ENCODE measurements around the gene PIP5K1A.
"Not testable (repeated sequence)": the region's sequence is repeated elsewhere in the genome, so short reads cannot be mapped to it uniquely, and the experiment has no call there.

PIP5K1A gene

GRCh38 chr1:151254217-151255213, 56.2 kb downstream of the PIP5K1A start, which contains the start of gene PSMD4:
TSS of gene PSMD4 (plus strand) at chr1:151254734. CDS start at chr1:151254783, 49 bp downstream.
- DNase-seq (ENCODE audit: low read depth), result peak; percentile 94

- no peak for DNase-seq (ENCODE audit: low read depth)
These were observed 57.0 kb downstream of the PIP5K1A start for GRCh38 chr1:151255381-151255780.

- no peak for DNase-seq (ENCODE audit: low read depth)
These were observed 61.0 kb downstream of the PIP5K1A start for GRCh38 chr1:151259351-151259750.

GRCh38 chr1:151265446-151266236, 67.3 kb downstream of the PIP5K1A start:
- DNase-seq (ENCODE audit: low read depth), result no peak

- no peak for DNase-seq (ENCODE audit: low read depth)
These were observed 68.0 kb downstream of the PIP5K1A start for GRCh38 chr1:151266315-151266714.

GRCh38 chr1:151266821-151267220, 68.5 kb downstream of the PIP5K1A start:
- no peak for DNase-seq (ENCODE audit: low read depth)

- no peak for DNase-seq (ENCODE audit: low read depth)
These were observed 69.4 kb downstream of the PIP5K1A start for GRCh38 chr1:151267760-151268159.

- DNase-seq (ENCODE audit: low read depth), result no peak
These were observed 75.6 kb downstream of the PIP5K1A start for GRCh38 chr1:151273924-151274466.

- not testable (repeated sequence) for DNase-seq (ENCODE audit: low read depth)
These were observed 77.0 kb downstream of the PIP5K1A start for GRCh38 chr1:151275341-151275740.

- DNase-seq (ENCODE audit: low read depth), result no peak
These were observed 78.9 kb downstream of the PIP5K1A start for GRCh38 chr1:151277249-151277648.

GRCh38 chr1:151281225-151281968, 83.0 kb downstream of the PIP5K1A start:
- peak; percentile 96 for DNase-seq (ENCODE audit: low read depth)

- DNase-seq (ENCODE audit: low read depth), result peak; percentile 99
These were observed 83.9 kb downstream of the PIP5K1A start, which contains the start of gene ZNF687 for GRCh38 chr1:151281969-151282882. TSS of gene ZNF687 (plus strand) at chr1:151282299. CDS start at chr1:151286292, 3,993 bp downstream.

GRCh38 chr1:151282883-151283725, 84.8 kb downstream of the PIP5K1A start:
- DNase-seq (ENCODE audit: low read depth), result peak; percentile 61

GRCh38 chr1:151284013-151284577, 85.7 kb downstream of the PIP5K1A start:
- DNase-seq (ENCODE audit: low read depth), result no peak

GRCh38 chr1:151286619-151287340, 88.4 kb downstream of the PIP5K1A start:
- no peak for DNase-seq (ENCODE audit: low read depth)

GRCh38 chr1:151287341-151287699, 89.0 kb downstream of the PIP5K1A start:
- DNase-seq (ENCODE audit: low read depth), result no peak

- DNase-seq (ENCODE audit: low read depth), result no peak
These were observed 89.6 kb downstream of the PIP5K1A start for GRCh38 chr1:151287767-151288500.

GRCh38 chr1:151288502-151288901, 90.2 kb downstream of the PIP5K1A start:
- DNase-seq (ENCODE audit: low read depth), result no peak
